HG02943 (cell line): ENCODE data around the gene MPP1.

Experiments
- ATAC-seq: cut with Tn5 transposase; IDR thresholded peaks from one replicate; pipeline ENCODE4 v1.9.1; 2021; ENCODE audit warnings: mild to moderate bottlenecking, low read depth, moderate library complexity; ENCODE audit not compliant: unreplicated experiment

MPP1 gene

GRCh38 chrX:154815274-154815818, 10.1 kb upstream of the MPP1 start:
- ATAC-seq = no peak

GRCh38 chrX:154813801-154814200, 8.5 kb upstream of the MPP1 start:
- ATAC-seq = no peak

GRCh38 chrX:154812341-154813101, 7.2 kb upstream of the MPP1 start:
- ATAC-seq = no peak

- no peak for ATAC-seq
Observed at GRCh38 chrX:154809939-154810665, 4.8 kb upstream of the MPP1 start.

- no peak for ATAC-seq
Observed at GRCh38 chrX:154806837-154807501, 1.7 kb upstream of the MPP1 start.

DNA sequence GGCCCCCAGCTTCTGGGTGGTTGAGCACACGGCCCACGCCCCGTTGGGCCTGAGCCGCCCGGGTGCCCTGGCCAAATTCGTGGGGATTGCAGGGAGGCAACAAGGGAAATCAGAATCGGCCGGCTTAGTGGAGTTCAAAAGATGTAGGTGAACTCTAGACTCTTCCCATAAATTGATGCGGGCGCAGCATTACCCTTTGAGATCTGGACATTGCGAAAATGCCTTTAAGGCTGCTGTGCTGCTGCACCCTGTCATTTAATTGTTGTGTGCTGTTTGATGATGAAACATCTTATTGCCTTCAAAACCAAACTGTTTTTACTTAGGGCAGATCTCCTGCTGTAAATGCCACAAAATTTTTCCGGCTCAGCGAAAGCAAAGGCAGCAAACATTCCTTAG, 409 bp upstream of the MPP1 start:
- ATAC-seq = no peak

- ATAC-seq = peak; percentile 9
Observed at GRCh38 chrX:154804261-154804956, 876 bp downstream of the MPP1 start.

GRCh38 chrX:154802947-154803346, 2.3 kb downstream of the MPP1 start:
- no peak for ATAC-seq

- ATAC-seq = no peak
Observed at GRCh38 chrX:154800478-154801210, 4.6 kb downstream of the MPP1 start.

GRCh38 chrX:154799556-154800348, 5.5 kb downstream of the MPP1 start:
- ATAC-seq = no peak

DNA sequence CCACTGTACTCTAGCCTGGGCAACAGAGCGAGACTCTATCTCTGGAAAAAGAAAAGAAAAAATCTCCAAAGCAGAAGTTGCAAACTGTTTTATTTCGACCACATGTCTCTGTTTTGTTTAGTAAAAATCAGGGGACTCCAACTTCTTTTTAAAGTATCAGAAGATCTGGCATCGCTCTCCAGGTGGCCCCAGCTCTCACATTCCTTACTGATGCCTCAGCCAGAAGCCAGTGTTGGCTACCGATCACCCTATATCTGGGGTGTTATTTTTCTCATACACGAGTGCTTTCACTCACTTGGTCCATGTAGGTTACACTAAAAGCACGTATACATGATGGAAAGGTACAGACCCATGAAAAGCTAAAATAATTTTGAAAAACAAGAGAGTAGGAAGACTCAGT, 8.3 kb downstream of the MPP1 start:
- no peak for ATAC-seq

GRCh38 chrX:154795016-154795415, 10.3 kb downstream of the MPP1 start:
- no peak for ATAC-seq

- no peak for ATAC-seq
Observed at GRCh38 chrX:154793084-154793795, 12.0 kb downstream of the MPP1 start.

DNA sequence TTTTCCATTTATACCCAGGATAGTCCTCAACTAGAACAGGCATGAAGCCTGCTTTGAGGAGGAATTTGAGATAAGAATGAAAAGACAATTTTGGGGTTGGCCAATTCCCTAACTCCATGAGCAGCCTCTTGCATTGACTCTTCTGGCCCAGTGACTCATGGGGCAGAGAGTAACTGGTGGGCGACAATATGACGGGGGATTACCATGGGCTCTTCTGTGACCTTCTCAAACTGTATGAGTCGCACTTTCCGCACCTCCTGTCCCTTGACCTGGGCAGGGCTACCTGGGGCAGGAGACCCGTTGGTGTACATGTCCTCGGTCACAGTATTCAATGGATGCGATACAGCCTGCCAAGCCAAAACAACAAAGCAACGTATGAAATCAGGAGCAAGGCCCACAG, 13.3 kb downstream of the MPP1 start:
- no peak for ATAC-seq

- ATAC-seq = no peak
Observed at GRCh38 chrX:154791467-154791866, 13.8 kb downstream of the MPP1 start.

- ATAC-seq = no peak
Observed at GRCh38 chrX:154785716-154786115, 19.6 kb downstream of the MPP1 start.

DNA sequence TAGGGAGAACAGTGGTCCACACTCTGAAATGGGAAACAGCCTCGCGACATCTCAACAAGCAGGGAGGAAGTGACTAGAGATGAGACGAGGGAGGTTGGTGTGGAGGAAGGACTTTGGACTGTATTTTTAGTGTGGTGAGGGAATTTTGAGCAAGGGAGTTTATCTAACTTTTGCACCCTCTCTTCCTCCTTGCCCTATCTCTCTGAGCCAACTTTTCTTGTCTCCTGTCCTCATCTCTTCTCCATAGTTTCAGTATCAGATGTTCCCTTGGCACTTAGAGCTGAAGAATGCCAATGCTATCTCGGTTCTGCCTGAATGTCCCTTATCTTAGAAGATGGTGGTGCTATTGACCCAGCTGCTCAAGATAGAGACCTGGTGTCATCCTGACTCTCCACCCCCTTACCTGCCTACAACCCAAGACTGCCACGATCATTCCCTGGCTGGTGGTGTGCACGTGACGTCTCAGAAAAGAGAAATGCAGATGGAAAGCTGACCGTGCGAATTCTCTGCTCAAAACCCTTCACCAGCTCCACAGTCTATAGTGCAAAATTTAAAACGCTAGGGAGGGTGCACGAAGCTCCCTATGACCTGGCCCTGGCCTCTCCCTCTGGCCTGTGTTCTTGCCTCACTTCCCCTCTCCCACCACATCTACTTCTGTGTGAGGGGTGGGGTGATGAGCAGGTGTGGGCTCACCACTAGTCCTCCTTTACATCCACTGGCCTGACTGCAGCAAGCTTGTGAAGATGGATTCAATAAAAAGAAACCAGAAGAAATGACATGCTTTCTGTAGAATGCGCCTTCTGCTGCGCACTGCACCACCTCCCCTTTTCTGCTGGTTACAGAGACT, 20.9 kb downstream of the MPP1 start:
- no peak for ATAC-seq

DNA sequence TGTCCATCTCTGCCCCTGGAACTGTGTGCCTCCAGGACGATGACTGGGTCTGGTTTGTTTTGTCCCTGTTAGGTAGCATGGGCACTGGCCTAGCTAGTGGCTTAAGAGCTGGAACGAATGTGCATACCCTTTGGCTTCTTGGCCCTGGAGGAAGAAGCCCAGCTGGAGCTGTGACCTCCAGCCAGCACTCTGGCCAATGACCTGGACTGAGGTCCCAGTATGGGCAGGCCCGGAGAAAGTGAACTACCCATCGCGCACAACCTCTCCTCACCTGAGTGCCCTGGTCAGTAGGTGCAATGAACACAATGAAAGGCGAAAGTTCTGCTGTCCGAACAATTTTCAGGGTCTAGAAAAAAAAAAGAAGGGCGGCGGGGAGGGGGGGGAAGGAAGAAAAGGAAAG, 24.3 kb downstream of the MPP1 start:
- no peak for ATAC-seq
